HTR-8/SVneo (cell line): ENCODE measurements around the gene LCN15.
"Not testable (repeated sequence)": the region's sequence is repeated elsewhere in the genome, so short reads cannot be mapped to it uniquely, and the experiment has no call there.

Experiments used
- DNase-seq: peaks from one replicate; pipeline ENCODE4 v3.0.0; 2011; ENCODE audit warnings: low spot score, mixed read lengths; ENCODE audit not compliant: insufficient read length
- FAIRE-seq: peaks from 2 replicates; lab custom pipeline; 2011; peaks lifted over from hg19 to GRCh38; lab: Jason Lieb, UNC

LCN15 gene

DNA sequence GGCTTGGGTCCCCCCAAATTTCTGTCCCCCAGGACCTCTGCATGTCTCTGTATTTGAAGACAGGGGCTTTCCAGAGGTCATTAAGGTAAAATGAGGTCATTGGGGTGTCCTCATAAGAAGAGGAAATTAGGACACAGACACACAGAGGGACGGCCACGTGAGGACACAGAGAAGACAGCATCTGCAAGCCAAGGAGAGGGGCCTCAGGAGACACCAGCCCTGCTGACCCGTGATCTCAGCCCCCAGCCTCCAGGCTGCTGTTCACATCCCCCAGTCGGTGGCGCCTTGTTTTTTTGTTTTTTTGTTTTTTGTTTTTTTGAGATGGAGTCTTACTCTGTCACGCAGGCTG, 30.7 kb upstream of the LCN15 start:
- DNase-seq (no peak), FAIRE-seq (no peak)

- no peak for FAIRE-seq
- no peak for DNase-seq
Measured at GRCh38 chr9:136794281-136794999, 30.1 kb upstream of the LCN15 start.

DNA sequence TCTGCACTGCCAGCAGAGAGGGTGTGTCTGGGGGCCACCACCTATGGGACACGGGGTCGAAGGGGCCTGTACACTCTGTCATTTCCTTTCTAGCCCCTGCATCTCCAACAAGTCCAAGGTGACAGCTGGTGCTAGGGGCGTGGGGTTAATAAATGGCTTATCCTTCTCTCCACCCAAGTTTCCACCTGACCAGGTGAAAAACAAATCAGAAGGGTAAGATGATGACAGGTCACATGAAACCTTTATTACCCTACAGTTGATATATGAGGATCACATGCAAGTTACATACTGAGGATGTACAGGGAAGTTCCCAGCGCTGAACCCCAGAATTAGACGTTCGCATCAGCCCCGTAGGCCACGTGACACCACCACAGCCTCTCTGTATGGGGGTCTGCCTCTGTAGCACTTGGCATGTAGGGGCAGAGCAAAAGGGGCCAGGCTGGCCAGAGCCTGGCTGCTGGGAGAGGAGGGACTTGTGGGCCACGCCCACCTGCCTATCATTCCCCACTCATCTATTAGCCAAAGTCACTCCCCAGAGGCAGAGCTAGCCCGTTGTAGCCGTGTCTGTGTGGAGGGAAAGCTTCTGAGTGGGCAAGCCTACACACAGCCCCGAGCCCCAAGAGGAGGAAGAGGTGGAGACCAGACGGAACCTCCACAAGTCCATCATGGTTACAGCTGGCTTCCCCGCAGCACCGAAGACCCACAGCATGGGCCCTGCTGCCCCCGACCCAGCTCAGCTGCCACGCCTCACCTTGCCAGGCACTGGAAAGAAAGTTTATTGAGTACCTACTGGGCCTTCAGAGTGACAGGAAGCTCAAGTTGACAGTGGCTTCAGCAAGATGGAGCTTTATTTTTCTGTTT, 29.0 kb upstream of the LCN15 start:
- DNase-seq (no peak), FAIRE-seq (no peak)

DNA sequence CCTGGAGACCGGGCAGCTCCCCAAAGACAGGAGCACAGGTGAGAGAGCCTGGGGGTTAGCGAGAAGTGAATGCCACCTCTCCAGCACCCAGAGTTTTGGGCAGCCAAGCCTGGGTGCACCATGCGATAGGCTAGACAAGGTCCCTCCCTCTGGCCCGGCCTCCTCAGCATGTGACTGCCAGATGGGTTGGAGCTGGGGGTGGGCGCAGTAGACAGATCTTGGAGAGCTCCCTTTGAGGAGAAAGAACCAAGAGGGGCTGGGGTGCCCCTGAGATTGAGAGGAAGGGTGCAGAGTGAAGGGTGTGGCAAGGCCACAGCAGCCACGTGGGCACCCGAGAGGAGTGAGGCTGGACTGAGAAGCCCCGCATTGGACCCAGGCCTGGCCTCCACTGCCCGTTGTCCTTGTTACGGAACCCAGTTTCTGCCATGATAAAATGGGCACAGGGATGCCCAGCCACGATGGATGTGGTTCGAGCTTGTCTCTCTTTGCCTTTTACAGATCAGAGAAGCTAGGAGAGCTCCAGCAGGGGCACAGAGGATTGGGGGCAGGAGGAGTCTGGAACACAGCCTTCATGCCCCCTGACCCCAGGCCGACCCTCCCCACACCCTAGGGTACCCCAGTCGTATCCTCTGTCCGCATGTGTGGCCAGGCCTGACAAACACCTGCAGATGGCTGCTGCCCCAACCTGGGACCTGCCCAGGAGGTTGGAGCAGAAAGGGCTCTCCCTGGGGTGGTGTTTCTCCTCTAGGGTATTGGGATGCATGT, 28.2 kb upstream of the LCN15 start:
- DNase-seq (no peak), FAIRE-seq (no peak)

GRCh38 chr9:136791516-136792276, 27.4 kb upstream of the LCN15 start:
- DNase-seq (no peak), FAIRE-seq (no peak)

DNA sequence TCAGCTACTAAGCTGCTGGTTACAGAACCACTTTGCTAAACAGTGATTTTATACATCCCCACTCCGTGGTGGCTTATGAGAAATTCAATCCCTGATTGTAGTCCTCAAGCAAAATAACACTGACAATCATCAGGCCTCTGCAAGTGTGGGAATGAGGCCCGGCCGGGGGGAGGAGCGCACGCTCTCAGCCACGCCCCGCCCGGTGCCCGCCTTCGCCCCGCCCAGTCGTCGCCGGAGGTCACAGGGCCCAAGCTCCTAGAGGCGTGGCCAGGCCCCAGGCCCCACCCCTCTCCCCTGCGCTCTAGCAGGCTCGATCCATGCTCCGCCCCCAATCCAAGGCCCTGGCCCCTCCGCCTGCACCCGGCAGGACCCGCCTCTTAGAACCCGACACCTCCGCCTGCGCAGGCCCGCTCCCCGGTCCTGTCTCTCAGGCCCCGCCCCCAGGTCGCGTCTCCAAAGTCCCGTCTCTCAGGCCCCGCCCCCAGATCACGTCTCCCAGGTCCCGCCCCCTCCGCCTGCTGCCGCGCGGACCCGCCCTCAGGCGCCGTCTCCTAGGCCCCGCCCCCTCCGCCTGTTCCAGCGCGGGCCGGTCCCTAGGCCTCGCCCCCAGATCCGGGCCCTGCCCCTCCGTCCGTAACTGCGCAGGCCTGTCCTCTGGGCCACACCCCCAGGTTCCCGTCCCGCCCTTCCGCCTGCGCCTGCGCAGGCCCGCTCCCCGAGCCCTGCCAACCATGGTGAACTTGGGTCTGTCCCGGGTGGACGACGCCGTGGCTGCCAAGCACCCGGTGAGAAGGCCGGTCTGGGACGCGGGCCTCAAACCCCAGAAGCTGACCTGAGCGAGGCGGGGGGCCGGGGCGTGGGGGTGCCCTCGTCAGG, 26.6 kb upstream of the LCN15 start, which contains the start of gene TMEM141:
Gene TMEM141, plus strand, starts transcription at position 705 of the 876 bp plus-strand sequence. Its CDS starts 27 bp downstream, at position 732.
- peak; percentile 9 for FAIRE-seq
- DNase-seq = peak; percentile 92

DNA sequence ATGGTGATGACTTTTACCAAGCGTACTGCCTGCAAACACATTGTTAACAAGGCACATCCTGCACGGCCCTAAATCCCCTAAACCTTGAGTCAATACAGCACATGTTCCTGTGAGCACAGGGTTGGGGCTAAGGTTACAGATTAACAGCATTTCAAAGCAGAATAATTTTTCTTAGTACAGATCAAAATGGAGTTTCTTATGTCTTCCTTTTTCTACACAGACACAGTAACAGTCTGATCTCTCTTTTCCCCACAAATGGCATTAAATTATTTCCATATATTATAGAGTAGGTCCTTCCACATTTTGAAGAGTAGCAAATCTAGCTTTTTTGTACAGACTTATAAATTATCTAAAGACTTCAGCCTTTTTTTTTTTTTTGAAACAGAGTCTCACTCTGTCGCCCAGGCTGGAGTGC, 25.2 kb upstream of the LCN15 start:
- no peak for FAIRE-seq
- no peak for DNase-seq

GRCh38 chr9:136788644-136789522, 24.6 kb upstream of the LCN15 start:
- FAIRE-seq, DNase-seq: not testable (repeated sequence)

- DNase-seq (no peak), FAIRE-seq (no peak)
Measured at GRCh38 chr9:136787690-136788400, 23.5 kb upstream of the LCN15 start.

GRCh38 chr9:136786983-136787382, 22.7 kb upstream of the LCN15 start:
- DNase-seq, FAIRE-seq: not testable (repeated sequence)

GRCh38 chr9:136786451-136786850, 22.1 kb upstream of the LCN15 start:
- no peak for FAIRE-seq
- no peak for DNase-seq

GRCh38 chr9:136785565-136786355, 21.4 kb upstream of the LCN15 start:
- DNase-seq, FAIRE-seq: not testable (repeated sequence)

GRCh38 chr9:136784997-136785361, 20.7 kb upstream of the LCN15 start:
- no peak for FAIRE-seq
- no peak for DNase-seq

GRCh38 chr9:136784249-136784996, 20.1 kb upstream of the LCN15 start:
- FAIRE-seq = no peak
- DNase-seq = no peak

DNA sequence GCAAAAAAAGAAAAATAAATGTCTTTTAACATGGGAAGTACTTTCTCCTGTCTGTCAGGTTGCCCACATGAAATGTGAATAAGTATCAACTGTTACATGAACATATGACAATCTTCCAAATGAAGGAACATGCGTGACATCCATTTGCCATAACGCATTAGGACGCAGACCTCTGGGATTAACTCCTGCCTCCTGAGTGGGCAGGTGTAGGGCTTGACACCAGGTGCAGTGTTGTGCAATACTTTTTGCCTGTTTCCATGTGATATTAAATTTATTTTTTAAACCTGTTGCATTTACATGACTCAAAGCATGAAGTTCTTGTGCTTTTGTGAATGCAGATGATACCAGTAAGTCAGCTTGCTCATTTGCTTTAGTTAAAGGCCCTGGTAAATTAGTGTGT, 18.1 kb upstream of the LCN15 start:
- FAIRE-seq = no peak

DNA sequence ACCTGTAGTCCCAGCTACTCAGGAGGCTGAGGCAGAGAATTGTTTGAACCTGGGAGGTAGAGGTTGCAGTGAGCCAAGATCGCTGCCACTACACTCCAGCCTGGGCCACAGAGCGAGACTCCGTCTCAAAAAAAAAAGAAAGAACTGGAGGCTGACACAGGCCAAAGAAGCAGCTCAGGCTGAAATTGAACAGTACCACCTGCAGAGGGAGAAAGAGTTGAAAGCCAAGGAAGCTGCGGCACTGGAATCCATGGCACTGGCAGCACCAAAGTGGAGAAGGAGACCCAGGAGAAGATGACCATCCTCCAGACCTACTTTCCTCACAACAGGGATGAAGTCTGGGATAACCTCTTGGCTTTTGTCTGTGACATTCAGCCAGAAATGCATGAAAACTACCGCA, 15.5 kb upstream of the LCN15 start:
- FAIRE-seq (no peak), DNase-seq (no peak)

More for the DNA sequence above, 18.1 kb upstream of the LCN15 start:
- no peak for DNase-seq
